Femur (tissue), 1 donor: ENCODE results near the gene PTPRT.
"Not testable (repeated sequence)": the region's sequence is repeated elsewhere in the genome, so short reads cannot be mapped to it uniquely, and the experiment has no call there.

Source experiments
- DNase-seq: peaks from one replicate; pipeline ENCODE4 v3.0.0-alpha.2; 2017

PTPRT gene

GRCh38 chr20:42963796-42964195 is 225.9 kb downstream of the PTPRT start:
- DNase-seq: no peak

GRCh38 chr20:42961771-42962170 is 227.9 kb downstream of the PTPRT start:
- DNase-seq: no peak

GRCh38 chr20:42959996-42960395 is 229.7 kb downstream of the PTPRT start:
- no peak for DNase-seq

GRCh38 chr20:42958367-42959069 is 231.2 kb downstream of the PTPRT start:
- DNase-seq: no peak

- DNase-seq: no peak
Measured at GRCh38 chr20:42957704-42958095, 232.0 kb downstream of the PTPRT start.

- DNase-seq: no peak
Measured at GRCh38 chr20:42957018-42957703, 232.5 kb downstream of the PTPRT start.

DNA sequence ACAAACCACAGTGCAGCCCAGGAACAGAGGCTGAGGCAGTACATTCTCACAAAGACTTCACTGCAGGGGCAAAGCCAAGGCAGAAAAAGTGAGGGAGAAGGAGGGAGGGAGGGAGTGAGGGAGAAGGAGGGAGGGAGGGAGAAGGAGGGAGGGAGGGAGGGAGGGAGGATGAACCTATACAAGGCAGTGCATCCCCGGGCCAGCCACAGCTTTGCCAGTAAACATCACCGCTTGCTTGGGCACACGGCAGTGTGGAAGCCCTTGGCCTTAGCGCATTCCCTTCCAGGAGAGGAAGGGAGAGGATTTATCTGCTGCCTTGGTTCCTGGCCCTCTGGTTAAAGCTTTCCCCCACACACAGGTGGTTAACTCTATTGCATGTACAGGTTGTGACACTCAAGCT is 234.0 kb downstream of the PTPRT start:
- DNase-seq: no peak

GRCh38 chr20:42954951-42955350 is 234.8 kb downstream of the PTPRT start:
- DNase-seq: no peak

- DNase-seq: no peak
Measured at GRCh38 chr20:42949950-42950349, 239.8 kb downstream of the PTPRT start.

- no peak for DNase-seq
Measured at GRCh38 chr20:42945234-42945994, 244.3 kb downstream of the PTPRT start.

GRCh38 chr20:42941629-42942028 is 248.1 kb downstream of the PTPRT start:
- DNase-seq: no peak

DNA sequence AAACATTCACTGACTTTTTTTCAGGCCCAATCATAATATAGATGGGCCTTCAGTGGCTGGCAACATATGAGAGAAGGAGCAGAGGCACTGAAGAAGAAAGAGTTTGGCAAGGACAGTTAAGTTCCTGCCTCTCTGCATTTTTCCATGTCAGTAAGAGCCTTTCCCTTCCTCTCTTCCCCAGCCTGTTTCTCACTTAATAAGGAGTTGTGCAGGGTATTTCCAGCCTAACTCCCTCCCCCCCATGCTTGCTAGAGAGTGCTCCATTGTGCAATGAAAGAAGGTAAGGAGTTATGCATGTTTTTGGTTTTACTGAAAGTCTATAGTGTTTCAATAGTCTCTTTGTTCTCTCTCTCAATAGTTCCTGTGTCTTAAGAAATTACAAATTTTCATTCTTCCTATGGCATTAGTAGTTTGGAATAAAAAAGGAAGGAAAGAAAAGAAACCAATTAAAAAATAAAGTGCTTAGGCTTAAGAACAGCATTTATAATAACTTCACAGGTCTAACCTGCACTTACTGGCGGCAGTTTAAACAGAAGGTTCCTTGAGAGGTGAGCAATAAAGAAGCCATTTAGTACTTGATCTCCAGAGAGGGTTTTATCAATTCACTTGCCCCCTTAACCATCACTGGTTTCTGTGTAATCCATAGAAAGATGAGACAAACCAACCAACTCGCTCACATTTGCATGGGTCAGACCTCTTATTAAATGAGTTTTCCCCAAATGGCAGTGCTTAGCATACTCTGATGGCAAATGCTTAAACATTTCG is 251.1 kb downstream of the PTPRT start:
- DNase-seq: no peak

- DNase-seq: no peak
Measured at GRCh38 chr20:42936482-42936881, 253.2 kb downstream of the PTPRT start.

DNA sequence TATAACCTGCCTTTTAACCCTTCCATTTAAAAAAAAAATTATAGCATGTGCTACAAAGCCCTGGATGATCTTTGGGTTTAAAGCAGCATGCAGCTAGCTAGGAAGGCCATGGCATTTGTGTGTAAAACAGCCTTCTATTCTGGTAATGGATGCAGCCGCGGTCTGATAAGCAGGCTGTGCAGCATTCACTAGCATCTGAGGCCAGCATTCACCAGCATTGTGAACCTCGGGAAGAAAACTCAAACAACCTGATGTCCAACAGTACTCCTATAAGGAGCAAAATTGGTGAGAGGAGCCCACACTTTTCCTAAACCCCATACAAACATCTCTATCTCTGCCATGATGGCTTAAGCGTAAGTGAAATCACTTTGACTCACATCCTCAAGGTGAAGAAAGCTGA is 265.5 kb downstream of the PTPRT start:
- no peak for DNase-seq

- DNase-seq: no peak
Measured at GRCh38 chr20:42923348-42923918, 266.3 kb downstream of the PTPRT start.

DNA sequence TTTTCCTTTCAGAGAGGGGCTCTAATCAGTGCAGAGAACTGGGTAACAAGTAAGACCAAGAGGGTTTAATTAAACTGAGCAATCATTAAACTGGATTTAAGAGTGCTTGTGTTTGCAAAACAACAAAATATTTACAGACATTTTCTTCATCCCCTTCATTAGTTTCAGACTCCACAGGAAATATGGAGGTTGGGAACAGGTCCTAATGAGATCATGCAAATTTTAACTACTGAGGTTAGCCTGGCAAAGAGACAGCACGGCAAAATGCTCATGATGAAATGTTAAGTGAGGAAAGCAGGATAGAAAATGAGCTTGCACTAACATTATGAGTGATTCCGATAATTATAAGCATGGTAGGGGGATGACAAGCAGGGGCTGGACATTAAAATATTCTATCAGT is 268.9 kb downstream of the PTPRT start:
- DNase-seq: no peak

- no peak for DNase-seq
Measured at GRCh38 chr20:42919316-42919715, 270.4 kb downstream of the PTPRT start.

- DNase-seq: no peak
Measured at GRCh38 chr20:42915081-42915480, 274.6 kb downstream of the PTPRT start.

DNA sequence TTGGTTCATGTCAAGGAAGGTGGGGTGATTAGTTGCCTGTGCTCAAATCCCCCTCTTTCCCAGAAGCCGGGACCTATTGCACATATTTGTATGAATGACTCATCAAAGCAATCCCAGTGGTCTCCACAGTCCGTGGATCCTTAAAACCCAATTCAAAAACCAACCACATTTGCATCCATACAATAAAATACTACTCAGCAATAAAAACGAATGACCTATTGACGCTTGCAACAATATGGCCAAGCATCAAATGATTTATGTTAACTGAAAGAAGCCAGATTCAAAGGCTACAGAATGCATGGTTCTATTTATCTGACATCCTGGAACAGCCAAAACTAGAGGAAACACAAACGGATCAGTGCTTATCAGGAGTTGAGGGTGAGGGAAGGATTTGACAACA is 275.4 kb downstream of the PTPRT start:
- DNase-seq: no peak

DNA sequence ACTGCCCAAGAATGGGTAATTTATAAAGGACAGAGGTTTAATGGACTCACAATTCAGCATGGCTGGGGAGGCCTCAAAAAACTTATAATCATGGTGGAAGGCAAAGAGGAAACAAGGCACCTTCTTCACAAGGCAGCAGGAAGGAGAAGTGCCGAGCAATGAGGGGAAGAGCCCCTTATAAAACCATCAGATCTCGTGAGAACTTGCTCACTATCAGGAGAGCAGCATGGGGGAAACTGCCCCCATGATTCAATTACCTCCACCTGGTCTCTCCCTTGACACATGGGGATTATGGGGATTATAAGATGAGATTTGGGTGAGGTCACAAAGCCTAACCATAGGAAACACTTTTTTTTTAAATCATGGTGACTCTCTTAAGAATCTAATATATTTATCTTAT is 278.9 kb downstream of the PTPRT start:
- not testable (repeated sequence) for DNase-seq

- DNase-seq: no peak
Measured at GRCh38 chr20:42907730-42908129, 282.0 kb downstream of the PTPRT start.

- no peak for DNase-seq
Measured at GRCh38 chr20:42906120-42906519, 283.6 kb downstream of the PTPRT start.

GRCh38 chr20:42902509-42902908 is 287.2 kb downstream of the PTPRT start:
- no peak for DNase-seq
